C4-2B (cell line): ENCODE results near the gene MAST4.

ENCODE experiments used
- H3K27ac ChIP-seq: fragments of 450-650 bp; 2 replicates; pipeline ENCODE4 v1.5.1; 2017
- ZFX ChIP-seq: fragments of 450-650 bp; IDR thresholded peaks from 2 replicates; pipeline ENCODE4 v1.6.1; 2017
- TF ChIP-seq, protein P1 (sequence below): fragments of 450-650 bp; conservative IDR thresholded peaks from 2 replicates; pipeline ENCODE4 v1.5.1; 2017; ENCODE audit warnings: mild to moderate bottlenecking

Gene MAST4

DNA sequence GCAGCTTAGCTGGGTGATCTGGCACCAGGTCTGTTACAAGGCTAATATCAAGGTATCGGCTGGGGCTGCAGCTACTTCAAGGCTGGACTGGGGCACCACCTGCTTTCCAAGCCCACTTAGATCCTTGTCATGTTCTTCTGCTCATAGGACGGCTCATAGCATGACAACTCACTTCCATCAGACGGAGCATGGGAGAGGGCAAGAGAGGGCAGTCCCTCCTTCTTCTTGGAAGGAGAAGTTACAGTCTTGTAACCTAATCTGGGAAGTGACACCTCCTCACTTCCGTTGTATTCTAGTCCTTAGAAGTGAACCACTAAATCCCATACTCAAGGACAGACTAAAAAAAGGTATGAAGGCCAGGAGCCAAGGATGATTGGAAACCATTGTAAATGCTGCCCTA lies 258.2 kb downstream of the MAST4 start:
- no peak overlapping the region for H3K27ac ChIP-seq
- TF ChIP-seq, protein P1, sequence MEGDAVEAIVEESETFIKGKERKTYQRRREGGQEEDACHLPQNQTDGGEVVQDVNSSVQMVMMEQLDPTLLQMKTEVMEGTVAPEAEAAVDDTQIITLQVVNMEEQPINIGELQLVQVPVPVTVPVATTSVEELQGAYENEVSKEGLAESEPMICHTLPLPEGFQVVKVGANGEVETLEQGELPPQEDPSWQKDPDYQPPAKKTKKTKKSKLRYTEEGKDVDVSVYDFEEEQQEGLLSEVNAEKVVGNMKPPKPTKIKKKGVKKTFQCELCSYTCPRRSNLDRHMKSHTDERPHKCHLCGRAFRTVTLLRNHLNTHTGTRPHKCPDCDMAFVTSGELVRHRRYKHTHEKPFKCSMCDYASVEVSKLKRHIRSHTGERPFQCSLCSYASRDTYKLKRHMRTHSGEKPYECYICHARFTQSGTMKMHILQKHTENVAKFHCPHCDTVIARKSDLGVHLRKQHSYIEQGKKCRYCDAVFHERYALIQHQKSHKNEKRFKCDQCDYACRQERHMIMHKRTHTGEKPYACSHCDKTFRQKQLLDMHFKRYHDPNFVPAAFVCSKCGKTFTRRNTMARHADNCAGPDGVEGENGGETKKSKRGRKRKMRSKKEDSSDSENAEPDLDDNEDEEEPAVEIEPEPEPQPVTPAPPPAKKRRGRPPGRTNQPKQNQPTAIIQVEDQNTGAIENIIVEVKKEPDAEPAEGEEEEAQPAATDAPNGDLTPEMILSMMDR, result no peak
- no peak for TF ChIP-seq ZFX

DNA sequence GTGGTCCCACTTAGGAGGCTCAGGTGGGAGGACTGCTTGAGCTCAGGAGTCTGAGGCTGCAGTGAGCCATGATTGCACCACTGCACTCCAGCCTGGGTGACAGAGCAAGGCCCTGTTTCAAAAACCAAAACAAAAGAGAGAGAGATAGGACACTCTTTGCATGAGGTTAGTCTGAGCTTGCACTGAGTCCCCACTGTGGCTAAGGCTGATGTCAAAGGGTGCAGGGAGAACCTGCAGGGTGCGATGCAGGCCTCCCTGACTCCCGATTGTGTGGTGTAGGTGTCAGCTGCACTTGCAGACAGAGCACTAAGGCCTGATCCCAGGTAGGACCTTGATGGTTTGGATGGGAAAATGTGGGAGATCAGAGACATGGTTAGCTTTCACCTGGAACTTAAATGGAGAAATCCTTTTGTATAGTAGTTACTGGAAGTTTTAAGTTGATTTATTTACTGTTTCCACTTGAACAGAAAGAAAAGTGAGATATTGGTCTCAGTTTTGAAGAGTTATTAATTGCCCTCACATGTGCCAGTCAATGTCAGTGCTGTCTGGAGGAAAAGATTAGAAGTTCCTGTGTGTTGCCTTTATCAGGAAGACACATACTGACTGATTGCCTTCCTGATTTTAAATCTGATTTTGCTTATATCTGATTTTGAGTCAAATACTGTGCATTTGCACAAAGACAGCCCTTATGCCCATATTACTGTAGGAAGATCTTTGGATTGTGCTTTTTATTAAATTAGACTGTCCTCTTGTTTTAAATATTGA lies 260.0 kb downstream of the MAST4 start:
- no peak for TF ChIP-seq ZFX
- H3K27ac ChIP-seq, result no peak overlapping the region

DNA sequence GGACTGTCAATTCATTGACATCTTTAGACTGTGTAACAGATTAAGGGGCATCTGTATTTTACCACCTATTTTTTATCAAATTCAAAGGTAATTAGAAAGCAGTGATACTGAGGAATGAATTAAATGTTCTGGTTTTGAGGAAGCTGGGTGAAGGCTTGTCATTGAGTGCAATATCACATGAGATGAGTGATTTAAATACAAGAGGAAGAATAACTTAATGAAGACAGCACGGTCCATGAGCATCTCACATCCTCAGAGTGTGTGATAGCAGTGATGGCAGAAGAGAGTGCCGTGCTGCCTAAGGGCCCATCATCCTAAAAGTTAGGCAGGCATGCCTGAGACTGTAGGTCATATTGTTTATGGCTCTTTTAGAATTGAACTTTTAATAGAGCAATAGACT lies 263.3 kb downstream of the MAST4 start:
- no peak overlapping the region for H3K27ac ChIP-seq
- TF ChIP-seq, protein P1, result no peak
- TF ChIP-seq ZFX, result no peak

DNA sequence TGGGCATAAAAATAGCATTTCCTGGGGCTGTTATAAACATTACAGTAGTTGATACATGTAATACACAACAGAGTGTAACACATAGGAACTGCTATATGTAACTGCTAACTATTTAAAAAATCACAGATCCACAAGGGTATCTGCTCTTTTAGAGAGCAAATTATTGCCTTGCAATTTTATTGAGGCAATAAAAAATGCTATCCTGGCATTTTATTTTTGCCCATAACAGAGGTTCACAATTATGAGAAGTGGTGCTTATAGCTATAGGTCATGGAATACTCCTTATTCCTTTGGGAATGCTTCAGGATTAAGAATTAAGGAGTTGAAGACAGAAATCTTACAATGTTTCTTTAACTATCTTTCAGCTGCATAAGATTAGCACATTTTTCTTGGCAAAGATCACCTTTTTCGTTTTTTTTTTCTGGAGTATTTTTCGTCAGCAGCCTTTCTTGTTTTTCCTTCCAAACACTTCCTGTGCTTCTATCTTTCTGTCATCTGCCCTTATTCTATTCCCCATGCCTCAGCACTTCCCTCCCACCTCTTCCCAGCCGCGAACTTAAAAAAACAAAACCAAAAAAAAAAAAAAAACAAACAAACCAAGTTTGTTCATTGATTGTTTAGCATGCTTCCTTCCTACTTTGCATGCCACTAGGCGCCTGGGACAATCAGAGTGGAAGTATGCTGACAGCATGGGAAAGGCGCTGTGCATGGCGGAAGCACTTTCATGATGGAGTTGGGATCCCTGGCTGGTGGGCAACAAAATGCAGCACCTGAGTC lies 264.2 kb downstream of the MAST4 start:
- no peak for TF ChIP-seq ZFX
- TF ChIP-seq, protein P1, result no peak
- no peak overlapping the region for H3K27ac ChIP-seq

DNA sequence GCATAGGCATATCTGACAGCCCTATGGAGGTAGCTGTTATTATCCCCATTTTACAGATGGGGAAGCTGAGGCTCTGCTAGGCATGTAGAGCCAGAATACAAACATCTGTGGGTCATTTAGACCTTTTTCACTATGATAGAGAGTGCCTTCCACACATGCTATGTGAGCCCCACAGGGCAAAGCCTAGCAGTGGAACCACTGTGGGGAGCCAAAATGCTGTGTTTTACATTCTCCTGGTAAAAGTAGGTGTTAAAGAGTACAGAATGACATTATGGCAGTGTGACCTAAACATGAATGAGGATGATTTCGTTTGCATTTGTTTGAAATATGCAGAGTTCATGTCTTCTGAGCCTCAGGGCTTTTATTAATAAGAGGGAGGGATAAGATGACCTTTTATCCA lies 265.2 kb downstream of the MAST4 start:
- TF ChIP-seq, protein P1, result no peak
- TF ChIP-seq ZFX, result no peak
- no peak overlapping the region for H3K27ac ChIP-seq

DNA sequence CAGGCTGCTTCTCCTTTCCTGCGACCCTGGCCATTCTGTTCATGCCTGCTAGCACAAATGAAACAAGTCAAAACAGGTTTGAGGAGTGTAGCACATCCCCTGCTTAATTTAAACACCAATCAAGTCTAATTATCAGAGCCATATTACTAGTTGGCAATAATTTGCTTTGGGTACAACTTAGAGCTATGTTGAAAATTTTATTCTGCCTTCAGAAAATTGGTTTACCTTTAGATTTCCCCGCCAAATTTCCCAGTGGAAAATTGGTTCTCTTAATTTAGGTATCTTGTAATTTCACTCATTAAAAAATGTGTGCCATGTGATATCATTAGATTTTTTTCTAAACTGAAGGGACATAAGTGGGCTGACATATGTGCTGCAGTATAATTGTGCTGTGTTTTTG lies 265.8 kb downstream of the MAST4 start:
- TF ChIP-seq, protein P1, result no peak
- TF ChIP-seq ZFX, result no peak
- no peak overlapping the region for H3K27ac ChIP-seq

DNA sequence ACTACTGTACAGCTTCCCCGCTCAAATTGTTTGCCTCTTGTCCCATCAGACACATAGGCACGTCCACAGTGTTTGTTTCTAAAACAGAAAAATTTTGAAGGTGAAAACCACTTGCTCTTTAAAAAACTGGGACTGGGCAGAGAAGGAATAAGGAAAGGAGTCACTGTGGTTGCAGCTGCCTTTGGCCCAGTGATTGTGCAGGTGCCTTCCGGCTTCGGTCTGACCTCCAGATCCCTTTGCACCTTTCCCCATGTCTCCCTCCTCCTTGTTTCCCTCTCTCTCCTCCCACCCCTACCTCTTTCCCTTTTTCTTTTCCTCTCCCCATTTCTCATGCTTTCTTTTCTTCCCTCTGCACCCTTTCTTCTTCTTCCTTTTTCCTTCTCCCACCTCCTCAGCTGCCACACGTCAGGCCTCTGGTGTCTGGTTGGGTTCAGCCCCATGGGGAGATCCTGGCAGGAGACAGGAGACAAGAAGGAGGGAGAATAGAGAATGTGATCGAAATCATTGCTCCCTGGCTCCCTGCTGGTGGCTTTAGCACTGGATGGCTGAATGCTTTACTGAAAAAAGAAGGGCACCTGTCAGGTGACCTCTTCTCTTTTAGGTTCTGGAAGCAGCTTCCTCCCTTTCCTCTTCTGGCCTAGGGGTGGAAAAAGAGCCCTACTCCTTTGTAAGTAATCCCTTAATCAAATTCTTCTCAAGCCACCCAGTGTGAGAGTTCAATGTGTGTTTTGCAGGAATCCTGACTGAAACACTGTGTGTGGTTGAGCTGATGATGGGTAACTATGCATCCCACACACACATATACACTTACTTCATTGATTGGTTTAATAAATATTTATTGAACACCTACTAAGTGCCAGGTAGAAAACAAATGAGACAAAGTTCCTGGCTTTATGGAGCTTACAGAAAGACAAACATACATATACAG lies 267.3 kb downstream of the MAST4 start:
- TF ChIP-seq, protein P1, result no peak
- no peak for TF ChIP-seq ZFX
- H3K27ac ChIP-seq, result no peak overlapping the region
